ENCODE data around the gene IRX3. TPM values are rescaled to one million over a fixed set of nuclear protein-coding genes. Genes with fewer than 3 reads are reported as not detected.

The IRX3 gene
- total RNA-seq, 2 donors from 2014 or later, result 33.2 to 95.1 TPM

DNA sequence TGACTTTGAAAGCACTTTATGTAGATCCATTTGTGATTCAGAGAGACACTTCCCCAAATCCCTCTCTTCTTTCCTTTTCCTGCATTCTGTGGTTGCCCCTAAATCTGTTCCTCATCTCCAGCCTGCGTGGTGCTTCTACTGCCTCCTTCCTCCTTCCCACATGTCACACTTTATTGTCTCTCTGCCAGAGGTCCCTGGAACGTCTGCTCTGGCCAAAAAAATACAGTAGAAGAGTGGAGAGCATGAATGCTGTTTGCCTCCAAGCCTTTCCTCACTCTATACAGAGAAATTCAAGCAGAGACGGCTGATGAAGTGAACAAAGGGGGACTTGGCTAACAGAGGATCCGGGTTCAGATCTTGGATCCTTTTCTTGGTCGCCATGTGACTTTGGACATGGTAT is 22.8 kb upstream of the IRX3 start:
- WGBS, result 71% methylated on average over 5 of the region's 5 CpGs
- H3K9me3 ChIP-seq, result no peaks in the 10 kb centered on the region
- no peaks in the 10 kb centered on the region for H3K36me3 ChIP-seq
- H3K4me3 ChIP-seq, result no peak overlapping the region
- intact Hi-C loops (cut with DNase I), result no loop called here
- H3K27ac ChIP-seq, result no peak overlapping the region
- H3K27me3 ChIP-seq (replicated peaks; ENCODE audit: insufficient read depth), result no peaks in the 10 kb centered on the region
- TF ChIP-seq POLR2AphosphoS5 (IDR thresholded peaks at IDR 0.05) (no peak), POLR2A (IDR thresholded peaks at IDR 0.05) (no peak), CTCF (IDR thresholded peaks at IDR 0.05) (no peak)
- no peaks in the 10 kb centered on the region for H3K4me1 ChIP-seq (replicated peaks)
- no peak for DNase-seq (ENCODE audit: low spot score)

DNA sequence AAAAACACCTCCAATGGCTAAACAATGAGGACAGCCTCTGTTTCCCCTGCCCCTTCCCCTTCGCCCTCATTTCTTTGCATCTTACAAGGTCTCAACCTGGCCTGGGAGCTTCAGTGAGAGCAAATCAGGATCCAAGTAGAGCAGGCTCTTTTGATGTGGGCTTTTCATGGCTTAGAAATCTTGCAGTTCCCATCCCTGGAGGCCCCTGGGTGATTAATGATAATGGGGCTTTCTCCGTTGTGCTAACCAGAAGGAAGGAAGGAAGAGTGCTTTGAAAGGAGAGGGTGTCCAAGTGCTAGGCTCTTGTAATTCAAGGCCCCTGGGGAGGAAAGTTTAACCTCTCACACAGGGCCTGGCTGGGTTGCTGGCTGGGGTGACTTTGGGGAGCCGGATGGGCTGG is 18.5 kb upstream of the IRX3 start:
- H3K27me3 ChIP-seq (replicated peaks; ENCODE audit: insufficient read depth), result no peaks in the 10 kb centered on the region
- intact Hi-C loops (cut with DNase I), result no loop called here
- no peaks in the 10 kb centered on the region for H3K9me3 ChIP-seq
- TF ChIP-seq CTCF (IDR thresholded peaks at IDR 0.05) (no peak), POLR2AphosphoS5 (IDR thresholded peaks at IDR 0.05) (no peak), POLR2A (IDR thresholded peaks at IDR 0.05) (no peak)
- H3K4me3 ChIP-seq, result no peak overlapping the region
- no peak overlapping the region for H3K27ac ChIP-seq
- 93% methylated on average over 3 of the region's 3 CpGs for WGBS
- no peaks in the 10 kb centered on the region for H3K36me3 ChIP-seq
- DNase-seq (ENCODE audit: low spot score), result no peak
- no peaks in the 10 kb centered on the region for H3K4me1 ChIP-seq (replicated peaks)

- no peak overlapping the region for H3K4me3 ChIP-seq
- H3K27me3 ChIP-seq (replicated peaks; ENCODE audit: insufficient read depth), result no peaks in the 10 kb centered on the region
- DNase-seq (ENCODE audit: low spot score), result no peak
- 81% methylated on average over 8 of the region's 8 CpGs for WGBS
- H3K27ac ChIP-seq, result no peak overlapping the region
- intact Hi-C loops (cut with DNase I), result no loop called here
- no peaks in the 10 kb centered on the region for H3K36me3 ChIP-seq
- TF ChIP-seq CTCF (IDR thresholded peaks at IDR 0.05) (no peak), POLR2AphosphoS5 (IDR thresholded peaks at IDR 0.05) (no peak), POLR2A (IDR thresholded peaks at IDR 0.05) (no peak)
- H3K9me3 ChIP-seq, result no peaks in the 10 kb centered on the region
- H3K4me1 ChIP-seq (replicated peaks), result no peaks in the 10 kb centered on the region
These were observed 17.0 kb upstream of the IRX3 start for GRCh38 chr16:54303613-54304012.

DNA sequence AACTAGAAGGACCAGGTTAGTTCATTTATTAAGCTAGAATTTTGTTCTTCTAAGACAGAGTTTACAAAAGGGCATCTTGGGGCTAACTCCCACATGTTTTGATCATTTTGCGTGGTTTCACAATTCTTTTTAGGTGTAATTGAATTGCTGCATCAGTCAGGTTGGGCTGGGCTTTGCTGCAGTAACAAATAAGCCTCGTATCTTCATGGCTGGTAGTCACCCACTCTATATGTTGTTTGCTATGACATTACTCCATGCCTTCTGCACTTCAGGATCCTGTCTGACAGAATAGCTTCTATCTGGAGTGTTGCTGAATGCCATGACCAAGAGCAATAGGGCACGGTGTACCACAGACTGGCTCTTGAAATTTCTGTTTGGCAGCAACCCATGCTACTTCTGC is 10.6 kb upstream of the IRX3 start:
- WGBS, result 97% methylated on average over 3 of the region's 3 CpGs
- Histone ChIP-seq H3K27ac (no peak overlapping the region), H3K36me3 (no peaks in the 10 kb centered on the region), H3K27me3 (replicated peaks; ENCODE audit: insufficient read depth) (no peaks in the 10 kb centered on the region), H3K4me3 (no peak overlapping the region), H3K4me1 (replicated peaks) (no peaks in the 10 kb centered on the region), H3K9me3 (no peaks in the 10 kb centered on the region)
- TF ChIP-seq CTCF (IDR thresholded peaks at IDR 0.05), result no peak
- no peak for TF ChIP-seq POLR2A (IDR thresholded peaks at IDR 0.05)
- TF ChIP-seq POLR2AphosphoS5 (IDR thresholded peaks at IDR 0.05), result no peak
- DNase-seq (ENCODE audit: low spot score), result no peak
- intact Hi-C loops (cut with DNase I), result no loop called here

DNA sequence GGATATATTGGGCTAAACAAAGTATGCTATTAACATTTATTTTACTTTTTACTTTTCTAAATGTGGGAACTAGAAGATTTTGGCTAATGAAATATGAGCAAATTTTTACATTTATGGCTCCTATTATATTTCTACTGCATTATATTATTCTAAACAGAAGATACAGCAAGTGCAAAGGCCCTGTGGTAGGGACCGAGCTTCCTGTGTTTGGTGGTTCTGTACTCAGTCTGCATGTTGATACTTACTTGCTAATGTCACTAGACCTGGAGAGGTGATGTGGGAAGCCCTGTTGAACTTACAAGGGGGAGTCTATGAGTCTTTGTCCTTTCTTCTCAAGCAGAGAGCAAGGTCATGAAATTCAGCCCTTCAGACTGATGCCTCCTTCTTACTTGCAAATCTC is 10.0 kb upstream of the IRX3 start:
- Histone ChIP-seq H3K4me1 (replicated peaks) (no peaks in the 10 kb centered on the region), H3K27me3 (replicated peaks; ENCODE audit: insufficient read depth) (no peaks in the 10 kb centered on the region), H3K36me3 (no peaks in the 10 kb centered on the region), H3K27ac (no peak overlapping the region), H3K4me3 (no peak overlapping the region), H3K9me3 (no peaks in the 10 kb centered on the region)
- TF ChIP-seq CTCF (IDR thresholded peaks at IDR 0.05), result no peak
- TF ChIP-seq POLR2A (IDR thresholded peaks at IDR 0.05), result no peak
- no peak for TF ChIP-seq POLR2AphosphoS5 (IDR thresholded peaks at IDR 0.05)
- intact Hi-C loops (cut with DNase I), result no loop called here
- WGBS, result 97% methylated on average over 1 of the region's 1 CpG
- DNase-seq (ENCODE audit: low spot score), result no peak

Data from prostate gland (tissue), 2 donors.